GM19193 (cell line): ENCODE results near the gene SLC6A3.

ENCODE experiments used
- POLR2A ChIP-seq: IDR thresholded peaks from 4 replicates; pipeline ENCODE4 v1.6.1; 2011; ENCODE audit not compliant: insufficient read depth, insufficient read length; ENCODE audit errors: extremely low read depth

The SLC6A3 gene

DNA sequence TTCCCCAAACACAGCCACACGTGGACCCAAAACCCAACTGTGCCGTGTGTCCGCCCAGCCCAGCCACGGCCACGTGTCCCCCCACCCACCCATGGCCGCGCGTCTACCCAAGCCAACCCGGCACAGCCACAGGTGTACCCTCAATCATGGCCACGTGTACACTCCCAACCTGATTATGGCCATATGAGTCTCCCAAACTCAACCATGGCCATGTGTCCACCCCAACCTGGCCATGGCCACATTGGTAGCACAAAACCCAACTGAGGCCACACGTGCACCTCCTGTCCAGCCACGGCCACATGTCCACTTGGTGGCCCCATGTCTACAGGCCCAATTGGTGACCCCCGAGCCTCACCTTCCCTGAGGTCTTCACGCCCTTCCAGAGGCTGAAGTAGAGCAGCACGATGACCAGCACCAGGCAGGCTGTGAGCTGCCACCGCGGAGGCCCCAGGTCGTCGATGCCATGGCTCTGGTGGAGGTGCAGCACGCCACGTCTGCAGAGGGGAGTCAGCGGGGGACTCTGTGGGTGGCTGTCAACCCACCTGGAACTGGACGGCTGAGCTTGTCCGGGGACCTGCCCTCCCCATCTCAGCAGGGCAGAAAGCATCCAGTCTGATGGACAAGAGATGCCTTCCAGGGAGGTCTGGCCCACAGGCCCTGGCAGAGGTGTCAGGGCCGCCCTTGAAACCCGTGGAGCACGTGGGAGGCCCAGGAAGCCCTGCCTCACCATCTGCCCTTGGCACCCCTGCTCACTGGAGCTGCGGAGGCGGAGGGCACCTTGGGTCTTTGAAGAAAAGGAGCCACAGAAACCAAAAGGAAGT lies 23.5 kb downstream of the SLC6A3 start:
- TF ChIP-seq POLR2A = no peak

DNA sequence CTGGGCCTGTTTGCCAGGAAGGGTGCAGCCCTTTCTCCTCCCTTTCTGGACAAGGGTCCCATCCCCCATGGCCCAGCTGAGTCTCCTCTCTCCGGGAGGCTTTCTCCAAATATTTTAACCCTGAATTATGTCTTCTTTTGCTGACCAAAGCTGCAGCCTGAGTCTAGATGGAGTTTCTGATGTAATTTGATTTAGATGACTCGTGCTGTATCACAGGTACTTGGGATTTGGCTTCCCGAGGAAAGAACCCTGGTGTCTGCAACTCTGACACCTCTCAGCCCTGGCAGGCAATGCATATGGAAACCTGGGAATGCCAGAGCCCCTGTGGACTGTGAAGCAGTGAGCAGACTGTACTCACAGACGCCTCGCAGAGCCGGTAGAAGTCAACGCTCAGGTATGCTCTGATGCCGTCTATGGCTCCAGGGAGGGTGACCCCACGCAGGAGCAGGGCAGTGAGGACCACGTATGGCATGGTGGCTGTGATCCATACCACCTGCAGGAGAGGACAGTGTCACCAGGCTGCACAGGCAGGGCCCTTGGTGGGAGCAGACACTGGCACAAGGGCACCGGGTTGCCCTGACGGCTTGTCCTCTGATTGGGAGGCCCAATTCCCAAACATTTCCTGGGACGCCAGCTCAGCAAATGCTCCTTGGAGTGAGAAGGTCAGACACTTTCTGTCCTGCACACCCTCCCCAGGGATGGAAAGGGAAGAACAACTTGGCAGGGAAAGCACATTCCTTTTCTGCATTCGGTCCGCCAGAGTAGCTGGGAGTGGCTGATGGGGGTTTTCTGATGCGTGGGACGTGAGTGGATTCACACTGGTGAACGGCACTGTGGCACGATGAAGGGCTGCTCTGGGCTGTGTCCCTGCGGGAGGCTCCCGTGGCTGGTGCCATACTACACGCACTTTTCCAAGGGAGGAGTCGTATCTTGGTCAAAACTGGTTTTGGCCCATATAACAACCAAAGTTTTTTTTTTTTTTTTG lies 24.7 kb downstream of the SLC6A3 start:
- TF ChIP-seq POLR2A = no peak

- TF ChIP-seq POLR2A = no peak
Measured at GRCh38 chr5:1419476-1420210, 25.6 kb downstream of the SLC6A3 start.

DNA sequence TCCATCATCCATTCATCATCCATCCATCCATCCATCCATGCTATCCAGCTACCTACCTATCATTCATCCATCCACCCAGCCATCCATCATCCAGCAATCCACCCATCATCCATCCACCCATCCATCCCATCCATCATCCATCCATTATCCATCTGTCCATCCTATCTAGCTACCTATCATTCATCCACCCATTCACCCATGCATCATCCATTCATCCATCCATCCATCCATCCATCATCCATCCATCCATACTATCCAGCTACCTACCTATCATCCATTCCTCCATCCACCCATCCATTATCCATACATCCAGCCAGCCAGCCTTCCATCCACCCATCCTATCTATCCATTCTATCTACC lies 26.3 kb downstream of the SLC6A3 start:
- no peak for TF ChIP-seq POLR2A

DNA sequence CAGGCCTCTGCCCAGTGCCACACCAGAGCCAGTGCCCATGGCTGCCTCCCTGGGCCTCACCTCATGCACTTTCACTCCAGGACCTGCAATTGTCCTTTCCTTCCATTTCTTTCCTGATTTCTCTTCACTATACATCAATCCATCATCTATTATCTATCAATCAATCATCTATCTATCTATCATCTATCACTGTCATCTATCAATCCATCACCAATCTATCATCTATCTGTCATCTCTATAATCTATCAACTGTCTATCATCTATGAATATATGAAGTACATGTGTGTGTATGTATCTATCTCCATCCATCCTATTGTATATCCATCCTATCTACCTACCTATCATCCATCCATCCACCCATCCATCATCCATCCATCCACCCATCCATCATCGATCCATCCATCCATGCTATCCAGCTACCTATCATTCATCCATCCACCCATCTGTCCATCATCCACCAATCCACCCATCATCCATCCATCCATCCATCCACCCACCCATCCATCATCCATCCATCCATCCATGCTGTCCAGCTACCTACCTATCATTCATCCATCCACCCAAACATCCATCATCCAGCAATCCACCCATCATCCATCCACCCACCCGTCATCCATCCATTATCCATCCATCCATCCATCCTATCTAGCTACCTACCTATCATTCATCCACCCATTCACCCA lies 26.9 kb downstream of the SLC6A3 start:
- no peak for TF ChIP-seq POLR2A

- TF ChIP-seq POLR2A = no peak
Measured at GRCh38 chr5:1417586-1418225, 27.5 kb downstream of the SLC6A3 start.

DNA sequence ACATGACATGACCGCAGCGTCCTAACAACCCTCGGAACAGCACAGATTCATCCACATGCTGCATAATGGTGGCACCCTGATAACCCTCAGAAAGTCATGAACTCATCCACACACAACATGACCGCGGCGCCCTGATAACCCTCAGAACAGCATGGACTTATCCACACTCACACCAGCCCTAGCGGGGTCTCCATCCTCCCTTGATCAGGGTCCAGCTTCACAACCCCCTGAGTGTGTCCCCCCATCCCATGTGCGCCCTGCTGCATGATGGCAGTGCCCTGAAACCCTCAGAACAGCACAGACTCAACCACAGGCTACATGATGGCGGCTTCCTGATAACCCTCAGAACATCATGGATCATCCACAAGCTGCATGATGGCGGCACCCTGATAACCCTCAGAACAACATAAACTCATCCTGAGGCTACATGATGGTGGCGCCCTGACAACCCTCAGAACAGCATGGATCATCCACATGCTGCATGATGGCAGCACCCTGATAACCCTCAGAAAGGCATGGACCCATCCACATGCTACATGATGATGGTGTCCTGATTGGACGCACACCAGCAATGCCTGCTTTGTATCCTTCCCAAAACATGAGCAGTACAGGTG lies 28.3 kb downstream of the SLC6A3 start:
- no peak for TF ChIP-seq POLR2A

DNA sequence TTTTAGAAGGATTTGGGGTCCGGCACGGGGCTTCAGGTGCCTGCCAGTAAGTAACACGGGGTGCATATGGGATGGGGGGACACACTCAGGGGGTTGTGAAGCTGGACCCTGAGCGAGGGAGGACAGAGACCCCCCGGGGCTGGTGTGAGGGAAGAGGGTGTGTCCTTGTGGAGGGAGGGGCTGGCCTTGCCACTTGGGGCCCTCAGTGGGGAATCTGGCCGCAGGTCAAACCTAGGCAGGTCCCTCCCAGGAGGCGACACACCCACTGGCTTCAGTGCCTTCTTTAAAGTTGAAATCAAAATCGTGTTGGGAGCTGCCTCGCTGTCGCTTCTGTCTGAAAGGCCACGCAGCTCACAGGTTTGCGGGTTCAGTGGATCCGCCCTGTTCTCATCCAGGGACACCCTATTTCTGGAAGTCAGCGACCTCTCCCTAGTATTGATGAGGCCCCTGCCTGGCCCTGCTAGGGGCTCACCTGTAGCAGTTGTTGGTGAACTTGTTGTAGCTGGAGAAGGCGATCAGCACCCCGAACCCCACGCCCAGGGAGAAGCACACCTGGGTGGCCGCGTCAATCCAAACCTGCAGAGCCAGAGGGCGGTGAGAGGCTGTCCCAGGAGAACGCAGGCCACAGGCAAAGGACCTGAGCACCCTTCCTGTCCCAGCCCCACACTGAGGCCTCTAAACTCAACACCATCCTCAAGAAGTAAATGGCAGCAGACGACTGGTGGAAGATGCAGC lies 29.4 kb downstream of the SLC6A3 start:
- no peak for TF ChIP-seq POLR2A

DNA sequence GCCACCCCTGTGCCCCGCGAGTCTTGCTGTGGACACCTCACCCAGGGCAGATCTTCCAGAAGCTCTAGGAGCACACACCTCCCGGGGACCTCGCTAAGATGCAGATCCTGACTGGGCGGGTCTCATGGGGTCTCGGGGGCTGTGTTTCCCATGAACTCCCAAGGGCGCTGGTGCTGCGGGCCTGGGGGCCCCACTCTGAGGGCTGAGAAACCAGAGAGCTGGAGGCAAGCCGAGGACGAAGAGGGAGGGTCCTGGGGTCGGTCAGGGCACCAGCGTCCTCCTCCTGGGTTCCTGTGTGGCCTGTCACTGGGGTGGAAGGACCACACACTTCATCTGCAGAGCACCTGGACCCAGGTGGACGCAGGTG lies 30.2 kb downstream of the SLC6A3 start:
- no peak for TF ChIP-seq POLR2A

DNA sequence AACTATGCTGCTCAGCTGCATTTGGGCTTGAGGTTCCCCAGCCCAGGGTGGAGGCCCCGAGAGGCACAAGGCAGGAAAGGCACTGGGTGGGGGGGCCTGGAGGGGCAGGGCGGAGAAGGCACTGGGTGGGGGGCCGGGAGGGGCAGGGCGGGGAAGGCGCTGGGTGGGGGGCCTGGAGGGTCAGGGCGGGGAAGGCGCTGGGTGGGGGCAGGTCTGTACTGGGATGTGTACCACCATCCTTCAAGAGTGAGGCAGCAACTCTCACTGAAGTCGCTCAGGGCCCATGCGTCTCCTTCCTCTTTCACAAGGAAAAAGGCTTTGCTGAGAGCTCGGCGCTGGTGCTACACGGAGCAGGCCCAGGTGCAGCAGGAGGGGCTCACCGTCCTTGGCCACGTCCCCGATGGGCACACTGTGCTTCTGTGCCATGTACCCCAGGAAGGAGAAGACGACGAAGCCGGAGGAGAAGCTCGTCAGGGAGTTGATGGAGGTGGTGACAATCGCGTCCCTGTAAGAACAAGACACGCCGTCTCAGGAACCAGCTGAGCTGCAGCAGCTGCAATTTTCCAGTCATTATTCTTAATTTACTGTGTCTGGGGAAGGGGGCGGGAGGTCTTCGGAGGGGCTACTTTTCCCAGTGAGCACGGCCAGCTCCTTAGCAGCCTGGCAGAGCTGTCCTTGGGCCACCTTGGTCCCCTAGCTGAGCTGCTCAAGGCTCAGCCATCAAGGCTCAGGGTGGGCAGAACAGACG lies 30.8 kb downstream of the SLC6A3 start:
- TF ChIP-seq POLR2A = no peak

DNA sequence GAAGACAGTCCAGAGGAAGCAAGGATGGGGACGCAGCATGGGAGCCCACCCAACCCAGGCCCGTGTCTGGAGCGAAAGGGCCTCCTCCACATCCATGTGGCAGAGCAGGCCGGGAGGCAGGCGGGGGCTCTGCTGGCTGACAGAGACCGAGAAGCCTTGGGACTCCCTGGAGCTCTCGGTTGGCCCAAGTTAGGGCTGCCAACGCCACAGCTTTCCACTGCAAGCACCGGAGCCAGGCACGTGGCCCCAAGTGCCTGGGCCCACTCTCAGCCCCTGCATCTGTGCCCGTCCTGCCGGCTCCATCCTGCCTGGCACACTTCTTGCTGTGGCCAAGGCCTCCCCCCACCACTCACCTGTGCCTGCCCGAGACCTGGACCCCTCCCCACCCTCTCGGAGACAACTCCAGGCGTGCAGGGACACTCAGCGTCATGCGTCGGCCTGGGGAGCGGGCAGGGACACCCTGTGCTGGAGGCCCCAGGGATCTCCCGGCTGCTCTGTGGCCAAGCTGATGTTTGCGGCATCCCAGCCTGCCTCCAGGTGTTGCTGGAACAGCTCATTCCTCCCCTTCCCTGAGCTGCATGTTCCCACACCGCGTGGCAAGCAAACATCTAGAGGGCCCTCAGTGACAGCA lies 31.5 kb downstream of the SLC6A3 start:
- TF ChIP-seq POLR2A = no peak

GRCh38 chr5:1413211-1413610 lies 32.0 kb downstream of the SLC6A3 start:
- TF ChIP-seq POLR2A = no peak
